Measurements from ENCODE around the gene ARHGAP30.
"Not testable (repeated sequence)": the region's sequence is repeated elsewhere in the genome, so short reads cannot be mapped to it uniquely, and the experiment has no call there.

Gene ARHGAP30

DNA sequence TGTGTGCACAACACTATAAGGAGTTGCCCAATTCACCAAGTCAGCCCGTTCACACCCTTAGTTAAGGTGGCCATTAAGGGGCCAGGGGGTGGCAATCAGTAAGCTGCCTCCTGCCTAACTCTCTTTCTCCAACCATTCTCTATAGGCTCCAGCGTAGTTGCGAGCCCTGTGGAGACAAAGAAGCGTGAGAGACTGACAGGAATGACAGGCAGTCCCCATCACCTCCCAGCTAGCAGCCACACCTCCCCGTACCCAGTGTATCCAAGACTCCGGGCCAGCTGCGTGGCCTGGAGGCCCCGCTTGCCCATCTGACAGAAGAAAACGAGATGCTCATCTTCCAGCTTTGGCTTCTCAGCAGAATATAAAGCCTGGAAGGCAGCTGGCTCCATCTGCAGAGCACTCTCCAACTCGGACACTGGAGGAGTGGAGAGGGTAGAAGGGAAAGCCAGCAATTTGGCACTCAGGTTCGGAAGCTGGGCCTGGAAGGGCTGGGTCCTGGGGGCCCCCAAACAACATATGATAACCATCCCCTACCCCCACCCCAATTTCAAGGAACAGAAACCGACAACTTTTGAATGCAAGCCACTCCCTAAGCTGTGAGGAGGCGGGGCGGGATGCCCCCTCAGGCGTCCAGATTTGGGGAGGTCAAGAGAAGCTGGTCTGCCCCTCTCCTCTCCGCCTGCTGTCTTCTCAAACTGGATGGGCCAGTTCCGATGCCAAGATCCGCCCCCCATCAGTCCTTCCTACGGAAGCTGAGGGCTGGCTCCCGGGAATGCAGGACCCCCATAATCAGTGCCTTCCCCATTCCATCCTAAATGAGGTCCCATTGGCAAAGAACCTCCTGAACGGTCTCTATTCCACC lies 31.8 kb downstream of the ARHGAP30 start:
- DNase-seq = no peak

DNA sequence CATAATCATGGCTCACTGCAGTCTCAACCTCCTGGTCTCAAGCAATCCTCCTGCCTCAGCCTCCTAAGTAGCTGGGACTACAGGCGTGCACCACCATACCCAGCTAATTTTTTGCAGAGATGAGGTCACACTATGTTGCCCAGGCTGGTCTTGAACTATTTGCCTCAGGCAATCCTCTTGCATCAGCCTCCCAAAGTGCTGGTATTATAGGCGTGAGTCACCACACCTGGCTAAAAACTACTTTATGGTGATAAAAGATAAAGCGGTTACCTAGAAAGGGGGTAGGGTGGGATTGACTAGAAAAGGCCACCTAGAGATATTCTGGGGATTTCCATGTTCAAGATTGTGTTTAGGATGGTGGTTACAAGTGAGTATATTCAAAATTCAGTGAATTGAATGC lies 35.9 kb downstream of the ARHGAP30 start:
- no peak for DNase-seq

DNA sequence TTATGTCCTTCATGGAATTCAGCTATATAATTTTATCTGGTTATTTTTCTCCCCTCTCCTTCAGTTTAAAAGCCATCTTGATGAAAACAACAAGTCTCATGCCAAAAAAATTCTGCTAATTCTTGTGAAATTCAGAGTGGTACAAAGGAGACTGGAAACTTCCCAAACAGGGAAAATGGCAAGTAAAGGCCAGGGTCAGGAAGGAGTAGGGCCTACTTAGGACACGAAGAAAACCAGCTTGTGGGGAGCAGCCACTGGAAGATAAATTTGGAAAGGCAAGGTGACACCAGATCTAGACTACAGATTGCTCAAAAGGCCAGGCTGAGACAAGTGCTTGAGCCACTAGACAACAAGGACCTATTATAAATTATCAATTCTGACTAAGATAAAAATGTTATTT lies 37.3 kb downstream of the ARHGAP30 start:
- no peak for DNase-seq

DNA sequence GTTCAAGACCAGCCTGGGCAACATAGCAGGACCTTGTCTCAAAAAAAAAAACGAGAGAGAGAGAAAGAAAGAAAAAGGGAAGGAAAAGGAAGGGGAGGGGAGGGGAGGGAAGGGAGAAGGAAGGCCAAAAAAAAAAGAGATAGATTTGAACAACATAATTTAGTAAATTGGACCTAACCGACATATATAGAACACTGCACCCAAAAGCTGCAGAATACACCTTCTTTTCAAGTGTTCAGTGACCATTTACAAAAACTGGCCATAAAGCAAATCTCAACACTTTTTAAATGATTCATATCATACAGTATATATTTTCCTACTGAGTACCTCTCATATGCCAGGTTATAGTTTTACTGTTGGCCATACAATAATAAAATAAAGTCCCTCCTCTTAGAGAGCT lies 37.8 kb downstream of the ARHGAP30 start:
- no peak for DNase-seq

DNA sequence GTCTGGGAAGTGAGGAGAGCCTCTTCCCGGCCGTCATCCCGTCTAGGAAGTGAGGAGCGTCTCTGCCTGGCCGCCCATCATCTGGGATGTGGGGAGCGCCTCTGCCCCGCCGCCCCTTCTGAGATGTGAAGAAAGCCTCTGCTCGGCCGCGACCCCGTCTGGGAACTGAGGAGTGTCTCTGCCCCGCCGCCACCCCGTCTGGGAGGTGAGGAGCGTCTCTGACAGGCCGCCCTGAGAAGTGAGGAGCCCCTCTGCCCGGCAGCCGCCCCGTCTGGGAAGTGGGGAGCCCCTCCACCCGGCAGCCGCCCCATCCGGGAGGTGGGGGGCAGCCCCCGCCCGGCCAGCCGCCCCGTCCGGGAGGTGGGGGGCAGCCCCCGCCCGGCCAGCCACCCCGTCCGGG lies 40.2 kb downstream of the ARHGAP30 start:
- not testable (repeated sequence) for DNase-seq

DNA sequence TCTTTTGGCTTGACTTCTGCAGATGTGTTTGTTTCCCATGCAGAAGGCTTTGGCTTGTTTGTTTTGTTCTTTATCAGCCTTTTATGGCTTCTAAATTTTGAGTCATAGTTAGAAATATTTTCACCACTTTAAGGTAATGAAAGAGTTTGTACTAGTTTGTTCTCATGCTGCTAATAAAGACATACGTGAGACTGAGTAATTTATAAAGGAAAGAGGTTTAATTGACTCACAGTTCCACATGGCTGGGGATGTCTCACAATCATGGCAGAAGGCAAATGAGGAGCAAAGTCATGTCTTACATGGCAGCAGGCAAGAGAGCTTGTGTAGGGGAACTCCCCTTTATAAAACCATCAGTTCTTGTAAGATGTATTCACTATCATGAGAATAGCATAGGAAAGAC lies 42.7 kb downstream of the ARHGAP30 start:
- not testable (repeated sequence) for DNase-seq

DNA sequence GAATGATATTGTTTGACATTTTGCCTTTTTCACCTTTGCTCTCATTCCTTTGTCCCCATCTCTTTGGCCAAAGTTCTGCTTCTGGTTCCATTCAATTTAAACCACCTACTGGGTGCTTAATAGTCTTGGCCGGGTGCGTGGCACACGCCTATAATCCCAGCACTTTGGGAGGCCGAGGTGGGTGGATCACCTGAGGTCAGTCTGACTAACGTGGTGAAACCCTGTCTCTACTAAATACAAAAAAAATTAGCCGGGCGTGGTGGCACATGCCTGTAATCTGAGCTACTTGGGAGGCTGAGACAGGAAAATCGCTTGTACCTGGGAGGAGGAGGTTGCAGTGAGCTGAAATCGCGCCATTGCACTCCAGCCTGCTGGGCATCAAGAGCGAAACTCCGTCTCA lies 47.3 kb downstream of the ARHGAP30 start:
- DNase-seq = not testable (repeated sequence)

DNA sequence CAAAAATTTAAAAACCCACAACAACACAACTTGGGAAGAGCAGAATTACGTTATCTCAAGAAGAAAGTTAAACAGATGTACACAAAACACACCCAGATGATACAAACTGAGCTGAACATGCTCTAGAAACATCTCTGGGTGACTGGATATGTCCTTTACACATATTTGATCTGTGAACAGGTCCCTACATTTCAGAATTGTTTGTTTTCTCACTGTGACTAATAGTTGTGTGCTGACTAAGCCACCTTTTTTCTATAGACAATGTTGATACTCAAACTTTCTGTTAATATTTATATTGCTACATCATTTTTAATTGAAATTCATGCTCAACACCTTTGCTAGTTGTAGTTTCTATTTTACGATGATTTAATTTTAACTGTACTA lies 47.7 kb downstream of the ARHGAP30 start:
- DNase-seq = no peak

DNA sequence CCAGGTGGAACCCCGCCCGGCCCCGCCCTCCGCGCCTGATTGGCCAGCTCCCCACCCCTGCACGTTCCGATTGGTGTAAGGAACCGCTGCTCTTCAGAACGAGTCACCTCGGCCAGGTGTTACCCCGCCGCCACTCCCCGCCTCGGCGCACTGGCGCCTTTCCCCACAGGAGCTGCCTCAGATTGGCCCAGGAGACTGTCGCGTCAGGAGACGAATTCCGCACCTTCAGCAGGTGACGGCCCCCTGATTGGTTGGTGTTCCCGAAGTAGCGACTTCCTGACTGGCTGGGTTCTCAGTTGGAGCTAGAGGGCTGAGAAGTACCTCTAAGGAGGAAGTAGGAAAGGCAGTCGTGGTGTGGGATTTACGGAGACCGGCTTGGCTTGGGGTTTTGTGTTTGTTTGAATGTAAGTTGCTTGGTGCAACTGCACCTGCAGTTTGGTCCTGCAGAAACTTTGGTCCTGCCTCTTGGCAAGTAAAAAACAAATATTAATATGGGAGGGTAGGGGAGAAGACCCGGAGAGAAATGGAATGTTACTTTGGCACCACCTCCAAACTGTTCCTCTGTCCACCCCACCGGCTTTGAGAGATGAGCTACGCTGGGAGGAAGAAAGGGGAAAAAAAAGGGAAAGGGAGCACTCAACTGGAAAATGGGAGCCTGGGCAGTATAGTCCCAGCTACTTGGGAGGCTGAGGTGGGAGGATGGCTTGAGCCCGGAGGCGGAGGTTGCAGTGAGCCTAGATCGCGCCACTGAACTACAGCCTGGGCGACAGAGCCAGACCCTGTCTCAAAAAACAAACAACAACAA lies 48.3 kb downstream of the ARHGAP30 start:
- DNase-seq = peak; percentile 88

DNA sequence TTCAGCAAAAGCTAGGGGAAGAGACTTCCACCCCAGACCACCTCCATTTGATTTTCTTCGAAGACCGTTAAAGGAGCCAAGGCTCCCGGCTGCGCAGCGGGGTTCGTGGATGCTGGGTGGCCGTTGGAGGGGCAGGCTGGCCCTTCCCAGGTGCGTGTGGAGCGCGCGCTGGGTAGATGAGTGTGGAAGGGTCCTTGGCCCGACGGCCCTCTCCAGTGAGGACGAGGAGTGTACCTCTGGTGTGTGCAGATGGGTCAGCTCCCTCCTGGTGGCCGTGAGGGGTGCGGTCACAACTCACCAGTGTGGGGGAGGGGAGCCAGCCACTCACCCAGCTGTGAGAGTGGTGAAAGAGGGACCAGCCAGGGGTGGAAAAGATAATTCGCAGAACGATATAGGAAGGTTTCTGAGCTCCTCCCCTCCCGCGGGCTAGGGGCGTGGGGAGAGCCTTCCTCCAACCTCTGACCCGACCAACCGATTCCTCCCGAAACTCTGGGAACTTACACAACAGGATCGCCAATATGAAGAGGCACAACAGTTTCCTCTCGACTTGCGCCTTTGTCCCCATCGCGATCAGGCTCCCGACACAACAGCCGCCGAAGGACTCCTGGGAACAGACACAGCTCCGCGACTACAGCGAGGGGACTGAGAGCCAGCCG lies 49.1 kb downstream of the ARHGAP30 start, which contains the start of gene F11R:
F11R (minus strand) TSS at position 644 of the 656 bp plus-strand sequence; CDS start at position 565, 79 bp downstream.
- peak; percentile 18 for DNase-seq

DNA sequence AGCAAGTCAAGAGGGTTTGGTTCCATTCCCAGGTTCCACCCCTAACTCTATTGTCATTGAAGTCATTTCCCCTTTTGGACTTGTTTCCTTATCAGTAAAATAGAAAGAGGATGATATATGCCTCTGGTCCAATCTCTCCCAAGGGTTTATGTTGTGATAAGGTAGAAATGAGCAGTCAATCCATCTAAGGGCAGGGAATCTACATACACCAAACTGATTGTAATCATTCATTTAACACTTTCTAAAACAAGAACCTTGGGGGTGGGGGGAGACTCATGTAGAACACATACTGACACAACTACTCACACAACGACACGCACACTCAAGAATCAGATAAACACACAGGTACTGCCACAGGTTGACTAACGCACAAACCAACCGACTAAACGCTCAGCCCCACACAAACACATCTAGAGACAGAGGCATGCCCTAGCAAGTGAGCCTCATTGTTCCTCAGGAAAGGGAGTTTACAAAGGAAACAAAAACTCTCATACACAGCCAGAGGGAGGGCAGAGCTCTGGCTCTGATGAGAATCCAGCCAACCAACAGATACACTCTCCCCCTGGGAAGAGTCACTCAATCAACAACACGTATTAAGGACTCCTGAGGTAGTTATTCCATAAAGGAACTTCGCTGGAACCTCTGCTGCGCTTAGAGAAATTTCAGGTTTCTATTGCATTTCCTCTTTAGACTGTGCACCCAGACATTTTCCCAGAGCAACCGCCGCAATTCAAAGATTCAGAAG lies 49.8 kb downstream of the ARHGAP30 start:
- no peak for DNase-seq

DNA sequence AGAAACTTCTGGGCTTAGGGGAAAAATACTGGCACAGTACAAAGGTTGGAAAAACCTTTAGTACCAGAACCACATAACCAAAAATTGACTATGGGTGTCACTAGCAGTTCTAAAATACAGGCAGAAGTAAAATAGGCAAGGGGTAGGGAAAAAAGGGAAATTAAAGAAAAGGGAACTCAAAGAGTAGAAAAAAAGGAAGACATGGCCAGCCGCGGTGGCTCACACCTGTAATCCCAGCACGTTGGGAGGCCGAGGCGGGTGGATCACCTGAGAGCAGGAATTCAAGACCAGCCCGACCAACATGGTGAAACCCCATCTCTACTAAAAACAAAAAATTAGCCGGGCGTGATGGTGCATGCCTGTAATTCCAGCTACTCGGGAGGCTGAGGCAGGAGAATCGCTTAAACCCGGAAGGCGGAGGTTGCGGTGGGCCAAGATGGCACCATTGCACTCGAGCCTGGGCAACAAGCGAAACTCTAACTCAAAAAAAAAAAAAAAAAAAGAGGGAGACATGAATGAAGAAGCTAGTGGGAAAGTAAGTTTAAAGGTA lies 50.5 kb downstream of the ARHGAP30 start:
- not testable (repeated sequence) for DNase-seq

DNA sequence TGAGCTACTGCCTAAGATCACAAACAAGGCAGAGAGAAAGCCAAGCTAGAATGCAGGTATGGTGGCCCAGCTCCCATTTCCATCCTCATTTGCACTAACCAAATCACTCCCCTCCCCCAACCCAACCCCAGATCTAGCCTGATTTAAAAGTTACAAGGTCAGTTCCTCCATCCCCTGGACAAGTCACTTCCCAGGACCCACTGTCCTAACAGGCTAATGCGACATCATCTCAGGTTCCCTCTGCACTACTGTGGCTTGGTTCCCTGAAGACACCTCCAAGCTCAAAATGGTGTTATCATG lies 51.1 kb downstream of the ARHGAP30 start:
- no peak for DNase-seq

DNA sequence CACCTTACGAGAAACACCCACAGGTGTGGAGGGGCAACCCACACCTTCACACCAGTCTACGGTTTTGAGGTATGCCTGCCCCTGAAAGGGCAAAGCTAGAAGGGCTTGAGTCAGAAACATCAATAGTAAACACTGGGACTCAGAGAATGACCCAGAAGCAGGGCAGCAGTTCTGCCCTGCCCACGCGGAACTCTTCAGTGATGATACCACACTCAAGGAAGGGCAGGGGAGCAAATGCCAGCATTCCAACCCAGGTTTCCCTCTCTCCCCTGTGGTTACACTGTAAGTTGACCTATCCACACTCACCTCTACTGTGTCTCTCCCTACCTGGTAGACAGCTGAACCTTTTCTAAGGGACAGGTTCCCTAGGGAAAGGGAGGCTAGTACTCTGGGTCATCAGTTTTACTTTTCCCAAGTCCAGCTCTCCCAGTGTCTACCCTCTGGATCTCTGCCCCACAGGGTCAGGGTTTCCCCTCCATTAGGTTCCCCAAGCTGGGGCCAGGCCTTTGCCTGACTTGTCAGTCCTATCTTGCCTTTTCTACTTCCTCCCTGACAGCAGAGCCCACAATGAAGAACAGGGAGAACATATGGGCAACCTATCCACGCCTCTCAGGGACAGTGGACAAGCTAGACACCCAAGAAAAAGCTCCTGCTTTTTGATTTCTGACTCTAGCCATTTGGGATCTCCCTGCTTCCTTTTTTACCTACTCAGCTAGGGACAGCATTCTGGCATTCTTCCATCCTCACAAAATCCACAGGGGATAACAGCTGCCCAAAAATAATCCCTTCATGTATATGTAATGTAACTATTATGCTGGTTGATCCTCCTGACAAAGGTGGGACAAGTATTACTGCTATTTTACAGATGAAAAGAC lies 51.7 kb downstream of the ARHGAP30 start:
- DNase-seq = no peak

DNA sequence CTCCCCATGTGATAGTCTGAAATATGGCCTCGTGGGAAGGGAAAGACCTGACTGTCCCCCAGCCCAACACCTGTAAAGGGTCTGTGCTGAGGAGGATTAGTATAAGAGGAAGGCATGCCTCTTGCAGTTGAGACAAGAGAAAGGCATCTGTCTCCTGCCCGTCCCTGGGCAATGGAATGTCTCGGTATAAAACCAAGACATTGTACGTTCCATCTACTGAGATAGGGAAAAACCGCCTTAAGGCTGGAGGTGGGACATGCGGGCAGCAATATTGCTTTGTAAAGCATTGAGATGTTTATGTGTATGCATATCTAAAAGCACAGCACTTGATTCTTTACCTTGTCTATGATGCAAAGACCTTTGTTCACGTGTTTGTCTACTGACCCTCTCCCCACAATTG lies 52.5 kb downstream of the ARHGAP30 start:
- DNase-seq = not testable (repeated sequence)

DNA sequence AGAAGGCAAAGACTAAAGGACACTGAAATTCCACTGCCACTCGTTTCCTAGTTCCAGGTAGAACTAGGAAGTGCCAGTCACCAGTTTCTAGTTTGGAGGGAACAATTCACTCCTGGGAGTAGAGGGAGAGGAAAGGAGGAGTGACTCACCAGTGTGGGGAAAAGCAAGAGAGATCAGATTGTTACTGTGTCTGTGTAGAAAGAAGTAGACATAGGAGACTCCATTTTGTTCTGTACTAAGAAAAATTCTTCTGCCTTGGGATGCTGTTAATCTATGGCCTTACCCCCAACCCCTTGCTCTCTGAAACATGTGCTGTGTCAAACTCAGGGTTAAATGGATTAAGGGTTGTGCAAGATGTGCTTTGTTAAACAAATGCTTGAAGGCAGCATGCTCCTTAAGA lies 53.0 kb downstream of the ARHGAP30 start:
- not testable (repeated sequence) for DNase-seq

DNA sequence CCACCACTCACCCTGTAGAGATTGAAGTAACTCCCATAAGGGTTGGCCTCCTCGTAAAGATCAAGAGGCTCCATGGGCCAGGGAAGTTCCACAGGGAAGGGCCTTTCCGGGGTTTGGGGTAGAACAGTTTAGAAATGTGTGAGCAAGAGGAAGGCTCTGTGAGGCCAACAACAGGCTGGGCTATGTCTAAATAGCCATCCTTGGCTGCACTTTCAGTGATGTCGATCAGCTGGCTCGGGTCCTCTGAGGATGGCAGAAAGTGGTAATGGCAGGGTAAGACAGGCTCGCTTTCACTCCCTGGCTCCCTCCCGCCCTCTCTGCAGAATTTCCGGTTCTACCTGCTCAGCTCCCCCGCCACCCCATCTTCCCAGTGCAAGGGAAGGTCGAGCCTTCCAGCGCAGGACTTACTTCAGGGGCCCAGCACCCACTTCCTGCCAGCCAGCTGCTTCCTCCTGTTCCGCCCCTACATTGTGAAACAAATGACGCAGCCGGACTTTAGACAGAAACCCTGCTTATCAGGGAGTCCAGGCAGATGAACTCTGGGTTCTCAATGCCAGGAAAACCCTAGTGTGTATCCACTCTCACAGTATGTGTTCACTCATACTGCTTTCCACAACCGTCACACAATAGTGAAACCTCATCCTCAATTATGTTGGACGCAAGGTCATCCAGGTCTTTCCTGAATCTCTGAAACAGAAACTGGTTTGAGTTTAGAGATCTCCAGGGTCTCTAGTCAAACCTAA lies 56.0 kb downstream of the ARHGAP30 start:
- DNase-seq = peak; percentile 49

DNA sequence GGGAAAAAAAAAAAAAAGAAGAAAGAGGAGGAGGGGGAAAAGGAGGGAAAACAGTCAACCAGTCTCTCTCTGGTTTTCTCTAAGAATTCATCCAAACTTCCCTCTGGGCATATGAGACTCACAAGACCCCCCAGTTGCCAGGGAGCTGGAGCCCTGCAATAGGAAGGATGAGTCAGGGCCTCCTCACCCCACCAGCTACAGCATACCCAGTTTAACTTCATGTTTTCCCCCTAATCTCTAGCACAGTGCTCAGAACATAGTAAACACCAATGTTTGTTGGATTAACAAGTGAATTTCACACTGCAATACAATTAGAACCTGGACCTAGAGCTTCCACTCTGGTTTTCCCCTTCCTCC lies 56.6 kb downstream of the ARHGAP30 start:
- DNase-seq = no peak

DNA sequence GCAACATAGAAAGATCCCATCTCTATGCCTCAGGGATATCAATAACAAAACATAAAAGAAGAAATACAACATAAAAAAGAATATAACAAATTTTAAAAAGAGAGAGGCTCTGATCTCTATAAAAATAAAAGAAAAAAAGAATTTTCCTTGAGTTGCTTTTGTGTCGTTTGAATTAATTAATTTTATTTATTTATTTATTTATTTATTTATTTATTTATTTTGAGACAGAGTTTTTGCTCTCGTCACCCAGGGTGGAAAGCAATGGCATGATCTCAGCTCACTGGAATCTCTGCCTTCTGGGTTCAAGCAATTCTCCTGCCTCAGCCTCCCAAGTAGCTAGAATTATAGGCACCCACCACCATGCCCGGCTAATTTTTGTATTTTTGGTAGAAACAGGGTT lies 57.3 kb downstream of the ARHGAP30 start:
- no peak for DNase-seq

DNA sequence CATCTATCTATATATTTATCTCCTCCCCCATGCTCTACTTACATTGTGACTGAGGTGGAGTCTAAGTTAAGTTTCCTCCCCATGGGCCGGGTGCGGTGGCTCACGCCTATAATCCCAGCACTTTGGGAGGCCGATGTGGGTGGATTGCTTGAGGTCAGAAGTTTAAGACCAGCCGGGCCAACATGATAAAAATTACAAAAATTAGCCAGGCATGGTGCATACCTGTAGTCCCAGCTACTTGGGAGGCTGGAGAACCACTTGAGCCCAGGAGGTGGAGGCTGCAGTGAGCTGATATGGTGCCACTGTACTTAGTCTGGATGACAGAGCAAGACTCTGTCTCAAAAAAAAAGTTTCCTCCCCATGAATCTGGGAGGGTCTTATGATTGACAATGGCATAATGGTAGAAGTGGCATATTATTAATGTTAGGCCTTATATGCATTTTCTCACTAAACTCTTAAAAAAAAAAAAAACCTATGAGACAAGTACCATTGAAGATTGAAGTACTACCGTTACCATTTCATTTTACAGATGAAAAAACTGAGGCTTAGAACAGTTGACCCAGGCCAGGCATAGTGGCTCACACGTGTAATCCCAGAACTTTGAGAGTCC lies 60.0 kb downstream of the ARHGAP30 start:
- DNase-seq = no peak
